Gastrocnemius medialis (tissue), 4 donors: Measurements from ENCODE around the gene OGFRL1. TPM values are rescaled to one million over a fixed set of nuclear protein-coding genes. Genes with fewer than 3 reads are reported as not detected.

ENCODE experiments used
- ATAC-seq, 2 donors: fragments of 150-250 bp; one replicate each; pipeline ENCODE4 v1.9.1; 2016
- DNase-seq, 2 donors: peaks; one replicate each; pipeline ENCODE4 v3.0.0-alpha.2; 2019
- H3K27ac ChIP-seq, 4 donors: fragments of 200-600 bp; sonication (generic); 1 replicate in 1 of 4; 2 replicates in 3 of 4; pipeline ENCODE4 v1.5.1; 2016 to 2018; ENCODE audit warnings: mild to moderate bottlenecking in 2 of 4, moderate library complexity in 1 of 4
- H3K27me3 ChIP-seq, 3 donors: fragments of 200-600 bp; sonication (generic) in 2 of 3; 1 replicate in 1 of 3; 2 replicates in 2 of 3; pipeline versions ENCODE4 v1.5.1 to v1.6.0; 2016 to 2019; ENCODE audit warnings: mild to moderate bottlenecking in 1 of 3, moderate library complexity in 1 of 3
- H3K36me3 ChIP-seq, 2 donors: fragments of 200-600 bp; sonication (generic) in 1 of 2; one replicate each; pipeline ENCODE4 v1.5.1; 2017 to 2018
- H3K4me1 ChIP-seq, 2 donors: fragments of 200-600 bp; sonication (generic) in 1 of 2; one replicate each; pipeline ENCODE4 v1.5.1; 2016 to 2017; ENCODE audit warnings: mild to moderate bottlenecking in 2 of 2
- H3K4me3 ChIP-seq, 4 donors: fragments of 200-600 bp; sonication (generic) in 3 of 4; 1 replicate in 1 of 4; 2 replicates in 3 of 4; pipeline ENCODE4 v1.5.1; 2016 to 2019; ENCODE audit warnings: mild to moderate bottlenecking in 2 of 4
- H3K9me3 ChIP-seq, 3 donors: fragments of 200-600 bp; sonication (generic) in 2 of 3; 1 replicate in 1 of 3; 2 replicates in 2 of 3; pipeline ENCODE4 v1.5.1; 2016 to 2019
- POLR2A ChIP-seq, 2 donors: fragments of 450-650 bp; IDR thresholded peaks; one replicate each; pipeline ENCODE4 v1.6.1; 2017; ENCODE audit warnings: antibody characterized with exemption in 2 of 2, mild to moderate bottlenecking in 2 of 2, moderate library complexity in 2 of 2
- in situ Hi-C, 4 donors: fragments of 200-750 bp; cut with MboI; loops; one replicate each; pipeline versions ENCODE4 v1.15.0 to v1.8.0; 2017; ENCODE audit warnings: low sequenced_read_pairs in 4 of 4
- intact Hi-C: fragments of 100-400 bp; cut with DNase I; formaldehyde crosslinking; loops from one replicate; pipeline ENCODE4 v1.15.1; 2023; ENCODE audit warnings: low total_unique reads
- total RNA-seq, 4 donors: library from RNA; depleted of rRNA; stranded (reverse); fragments of >200 nt; gene quantifications; one replicate each; pipeline versions ENCODE4 v1.1.0 to v1.2.3, GENCODE V29; 2016
- TF ChIP-seq, protein P1 (sequence below), 5 experiments: fragments of 450-650 bp in 3 of 5; fragments of 200-600 bp in 2 of 5; sonication (generic) in 2 of 5; IDR thresholded peaks in 4 of 5; conservative IDR thresholded peaks in 1 of 5; 1 replicate in 4 of 5; 2 replicates in 1 of 5; pipeline ENCODE4 v1.5.1; 2016 to 2019; ENCODE audit warnings: antibody characterized with exemption in 5 of 5, mild to moderate bottlenecking in 3 of 5, moderate library complexity in 3 of 5

Gene OGFRL1
- total RNA-seq, 4 donors from 2014 or later: 4.6 to 18.0 (median 6.8) TPM

DNA sequence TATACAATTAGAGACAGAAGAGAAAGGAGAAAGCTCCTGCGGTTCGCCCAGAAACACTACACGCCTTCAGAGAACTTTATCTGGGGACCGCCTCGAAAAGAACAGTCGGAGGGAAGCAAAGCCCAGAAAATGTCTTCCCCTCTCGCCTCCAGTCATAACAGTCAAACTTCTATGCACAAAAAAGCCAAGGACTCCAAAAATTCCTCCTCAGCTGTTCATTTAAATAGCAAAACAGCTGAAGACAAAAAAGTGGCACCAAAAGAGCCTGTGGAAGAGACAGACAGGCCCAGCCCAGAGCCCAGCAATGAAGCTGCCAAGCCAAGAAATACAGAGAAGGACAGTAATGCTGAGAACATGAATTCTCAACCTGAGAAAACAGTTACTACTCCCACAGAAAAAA, 12.9 kb downstream of the OGFRL1 start:
- Histone ChIP-seq H3K4me3 (no peak overlapping the region), H3K9me3 (no peaks in the 10 kb centered on the region), H3K4me1 (peaks cover 0 to 7% of the 10 kb centered on the region in 2 donors), H3K27me3 (no peaks in the 10 kb centered on the region), H3K27ac (no peak overlapping the region), H3K36me3 (peaks cover 0 to 23% of the 10 kb centered on the region in 2 donors)
- TF ChIP-seq, protein P1, sequence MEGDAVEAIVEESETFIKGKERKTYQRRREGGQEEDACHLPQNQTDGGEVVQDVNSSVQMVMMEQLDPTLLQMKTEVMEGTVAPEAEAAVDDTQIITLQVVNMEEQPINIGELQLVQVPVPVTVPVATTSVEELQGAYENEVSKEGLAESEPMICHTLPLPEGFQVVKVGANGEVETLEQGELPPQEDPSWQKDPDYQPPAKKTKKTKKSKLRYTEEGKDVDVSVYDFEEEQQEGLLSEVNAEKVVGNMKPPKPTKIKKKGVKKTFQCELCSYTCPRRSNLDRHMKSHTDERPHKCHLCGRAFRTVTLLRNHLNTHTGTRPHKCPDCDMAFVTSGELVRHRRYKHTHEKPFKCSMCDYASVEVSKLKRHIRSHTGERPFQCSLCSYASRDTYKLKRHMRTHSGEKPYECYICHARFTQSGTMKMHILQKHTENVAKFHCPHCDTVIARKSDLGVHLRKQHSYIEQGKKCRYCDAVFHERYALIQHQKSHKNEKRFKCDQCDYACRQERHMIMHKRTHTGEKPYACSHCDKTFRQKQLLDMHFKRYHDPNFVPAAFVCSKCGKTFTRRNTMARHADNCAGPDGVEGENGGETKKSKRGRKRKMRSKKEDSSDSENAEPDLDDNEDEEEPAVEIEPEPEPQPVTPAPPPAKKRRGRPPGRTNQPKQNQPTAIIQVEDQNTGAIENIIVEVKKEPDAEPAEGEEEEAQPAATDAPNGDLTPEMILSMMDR (IDR thresholded peaks at IDR 0.05 in 4 of 5, conservative IDR thresholded peaks at IDR 0.05 in 1 of 5): no peak
- no peak for TF ChIP-seq POLR2A (IDR thresholded peaks at IDR 0.05)
- in situ Hi-C loops (no loop called here), intact Hi-C loops (no loop called here)
- ATAC-seq (no peak), DNase-seq (no peak)

DNA sequence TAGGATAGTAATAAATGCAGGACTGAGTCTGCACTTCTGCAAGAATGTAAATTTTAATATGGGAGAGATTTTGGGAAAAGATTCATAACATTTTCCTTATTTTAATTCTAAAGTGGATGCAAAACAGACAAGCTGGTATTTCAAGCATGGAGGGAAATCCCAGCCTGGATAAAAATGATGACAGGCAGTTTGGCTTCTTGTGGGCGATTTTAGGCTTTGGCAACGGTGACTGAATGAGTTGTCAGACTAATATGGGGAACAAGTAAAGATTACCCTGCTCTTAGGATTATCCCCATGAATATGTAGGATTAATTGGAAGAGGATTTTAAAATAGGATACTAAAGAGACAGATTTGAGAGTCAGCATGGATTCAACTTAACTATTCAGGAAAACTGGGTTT, 21.0 kb downstream of the OGFRL1 start:
- in situ Hi-C loops: no loop called here
- TF ChIP-seq, protein P1 (IDR thresholded peaks at IDR 0.05 in 4 of 5, conservative IDR thresholded peaks at IDR 0.05 in 1 of 5): no peak
- TF ChIP-seq POLR2A (IDR thresholded peaks at IDR 0.05): no peak

DNA sequence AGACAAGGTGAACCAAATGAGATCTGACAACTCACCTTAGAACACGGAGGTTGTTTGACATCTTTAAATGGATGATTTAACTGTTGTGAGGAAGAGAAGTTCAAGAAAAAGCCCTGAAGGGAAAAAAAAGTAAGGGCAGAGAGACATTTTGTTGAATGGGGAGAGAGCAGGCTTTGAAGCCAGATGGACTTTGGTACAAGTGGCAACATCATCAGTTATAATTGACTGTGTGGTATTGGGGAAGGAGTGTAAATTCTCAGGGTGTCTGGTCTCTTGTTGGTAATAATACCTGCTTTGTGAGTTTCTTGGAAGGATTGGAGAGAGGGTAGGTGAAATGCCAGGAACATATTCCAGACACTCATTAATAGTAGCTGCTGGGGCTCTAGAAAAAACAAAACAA, 21.6 kb downstream of the OGFRL1 start:
- Histone ChIP-seq H3K4me3 (no peak overlapping the region), H3K27me3 (no peaks in the 10 kb centered on the region), H3K9me3 (no peaks in the 10 kb centered on the region), H3K27ac (no peak overlapping the region), H3K36me3 (no peaks in the 10 kb centered on the region), H3K4me1 (peaks cover 11 to 13% of the 10 kb centered on the region in 2 donors)
- intact Hi-C loops: no loop called here
- in situ Hi-C loops: no loop called here
- DNase-seq (no peak), ATAC-seq (no peak)
- TF ChIP-seq, protein P1 (IDR thresholded peaks at IDR 0.05 in 4 of 5, conservative IDR thresholded peaks at IDR 0.05 in 1 of 5): no peak
- no peak for TF ChIP-seq POLR2A (IDR thresholded peaks at IDR 0.05)

More for the DNA sequence above, 21.0 kb downstream of the OGFRL1 start:
- Histone ChIP-seq H3K27ac (no peak overlapping the region), H3K9me3 (no peaks in the 10 kb centered on the region), H3K36me3 (no peaks in the 10 kb centered on the region), H3K4me1 (peaks cover 11 to 13% of the 10 kb centered on the region in 2 donors), H3K4me3 (no peak overlapping the region), H3K27me3 (no peaks in the 10 kb centered on the region)
- no peak for DNase-seq
- no peak for ATAC-seq
- intact Hi-C loops: no loop called here

DNA sequence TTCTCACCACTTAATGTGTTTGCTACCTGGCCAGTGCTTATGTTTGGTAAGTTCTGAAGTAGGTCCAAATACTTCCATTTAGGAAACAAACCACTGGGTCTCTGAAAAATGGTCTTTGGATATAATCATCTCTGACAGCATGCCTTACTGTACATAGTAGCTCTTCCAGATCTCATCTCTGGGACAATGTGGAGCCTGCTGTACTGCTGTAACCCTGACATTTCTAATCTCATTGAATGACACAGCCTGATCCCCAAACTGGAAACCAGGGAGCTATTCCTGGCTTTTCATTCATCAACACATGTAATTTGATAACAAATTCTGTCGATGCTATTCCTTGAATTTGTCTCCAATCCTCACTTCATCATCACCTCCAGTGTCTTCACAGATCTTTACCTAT, 23.5 kb downstream of the OGFRL1 start:
- H3K27me3 ChIP-seq: no peaks in the 10 kb centered on the region
- no peak for TF ChIP-seq POLR2A (IDR thresholded peaks at IDR 0.05)
- TF ChIP-seq, protein P1 (IDR thresholded peaks at IDR 0.05 in 4 of 5, conservative IDR thresholded peaks at IDR 0.05 in 1 of 5): no peak
- ATAC-seq (no peak), DNase-seq (no peak)
- in situ Hi-C loops (no loop called here), intact Hi-C loops (no loop called here)
- H3K36me3 ChIP-seq: no peaks in the 10 kb centered on the region
- no peaks in the 10 kb centered on the region for H3K9me3 ChIP-seq
- no peak overlapping the region for H3K4me3 ChIP-seq
- peaks cover 11 to 13% of the 10 kb centered on the region in 2 donors for H3K4me1 ChIP-seq
- no peak overlapping the region for H3K27ac ChIP-seq

DNA sequence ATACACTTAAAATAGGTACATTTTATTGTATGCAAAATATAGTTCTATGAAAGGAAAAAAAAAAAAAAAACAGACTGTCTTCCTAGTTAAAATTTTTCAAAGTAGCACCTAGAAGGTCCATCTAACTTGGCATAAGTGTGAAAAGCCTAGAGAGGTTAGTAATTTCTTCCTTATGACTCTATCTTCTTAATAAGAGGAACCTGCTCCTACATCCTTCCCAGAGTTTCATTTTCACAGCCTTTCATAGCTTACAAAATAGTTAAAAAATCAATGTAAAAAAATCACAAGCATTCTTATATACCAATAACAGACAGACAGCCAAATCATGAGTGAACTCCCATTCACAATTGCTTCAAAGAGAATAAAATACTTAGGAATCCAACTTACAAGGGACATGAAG, 28.8 kb downstream of the OGFRL1 start:
- Histone ChIP-seq H3K27me3 (no peaks in the 10 kb centered on the region), H3K27ac (no peak overlapping the region), H3K9me3 (no peaks in the 10 kb centered on the region), H3K4me3 (no peak overlapping the region), H3K36me3 (no peaks in the 10 kb centered on the region), H3K4me1 (peaks cover 6% of the 10 kb centered on the region in 2 donors)
- intact Hi-C loops (no loop called here), in situ Hi-C loops (no loop called here)
- ATAC-seq (no peak), DNase-seq (no peak)
- TF ChIP-seq, protein P1 (IDR thresholded peaks at IDR 0.05 in 4 of 5, conservative IDR thresholded peaks at IDR 0.05 in 1 of 5): no peak
- no peak for TF ChIP-seq POLR2A (IDR thresholded peaks at IDR 0.05)
